Measurements from ENCODE around the gene SS18L1.

SS18L1 gene

DNA sequence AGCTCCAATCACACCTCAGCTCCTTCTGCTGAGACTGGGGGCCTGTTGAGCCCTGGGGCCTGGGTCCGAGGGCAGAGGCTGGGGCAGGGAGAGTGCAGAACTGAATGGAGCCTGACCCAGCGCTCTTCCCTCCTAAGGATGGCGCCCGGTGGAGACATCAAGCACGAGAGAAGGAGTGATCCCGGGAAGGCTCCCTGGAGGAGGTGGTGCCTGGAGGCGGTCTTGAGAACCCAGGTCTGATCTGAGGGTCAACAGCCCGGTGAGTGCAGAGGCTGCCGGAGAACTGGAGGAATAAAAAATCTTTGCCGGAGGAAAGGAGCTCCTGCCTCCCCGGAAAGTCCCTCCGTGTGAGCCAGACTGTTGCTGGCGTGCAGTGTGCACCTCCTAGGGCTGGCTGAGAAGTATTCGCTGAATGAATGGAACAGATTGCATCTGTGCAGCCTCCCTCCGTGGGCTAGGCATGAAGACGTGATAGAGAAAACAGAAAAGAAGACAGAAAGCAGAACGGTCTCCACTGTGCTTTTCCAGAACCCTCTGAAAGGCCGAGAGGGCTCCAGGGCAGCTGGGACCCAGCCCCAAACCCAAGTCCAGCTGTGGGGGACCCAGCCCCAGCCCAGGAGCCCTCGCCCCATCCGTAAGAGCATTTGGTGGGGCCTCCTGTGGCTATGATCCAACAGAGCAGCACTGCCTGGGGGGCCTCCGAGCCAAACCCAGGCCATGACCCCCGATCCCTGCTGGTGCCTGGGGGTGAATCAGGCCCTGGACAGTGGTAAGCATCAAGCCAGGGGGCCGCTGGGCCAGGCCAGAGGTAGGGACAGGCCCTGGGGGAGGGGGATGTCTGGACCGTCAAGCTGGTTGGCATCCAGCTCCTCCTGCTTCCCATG, 83.4 kb downstream of the SS18L1 start:
- DNase-seq (ENCODE audit: low read depth in 2 of 2): no peak

DNA sequence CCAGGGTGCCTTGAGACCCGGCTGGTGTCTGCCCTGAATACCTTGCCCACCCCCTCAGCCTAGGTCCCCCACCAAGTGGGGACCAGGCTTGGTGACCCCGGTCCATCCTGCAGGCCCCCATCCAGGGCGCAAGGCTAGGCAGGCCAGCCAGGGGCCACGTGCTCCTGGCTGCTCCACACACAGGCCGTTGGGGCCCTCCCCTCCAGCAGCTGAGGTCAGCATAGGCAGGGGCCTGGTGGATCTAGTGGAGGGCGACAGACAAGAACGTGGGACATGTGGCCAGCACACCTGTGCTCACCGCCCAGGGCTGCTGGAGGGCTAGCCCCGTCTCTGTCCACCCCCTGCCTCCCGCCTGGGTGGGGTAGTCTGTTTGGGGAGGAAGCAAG, 84.0 kb downstream of the SS18L1 start:
- no peak for DNase-seq (ENCODE audit: low read depth in 2 of 2)

GRCh38 chr20:62227977-62228958, 84.7 kb downstream of the SS18L1 start:
- no peak for DNase-seq (ENCODE audit: low read depth in 2 of 2)

DNA sequence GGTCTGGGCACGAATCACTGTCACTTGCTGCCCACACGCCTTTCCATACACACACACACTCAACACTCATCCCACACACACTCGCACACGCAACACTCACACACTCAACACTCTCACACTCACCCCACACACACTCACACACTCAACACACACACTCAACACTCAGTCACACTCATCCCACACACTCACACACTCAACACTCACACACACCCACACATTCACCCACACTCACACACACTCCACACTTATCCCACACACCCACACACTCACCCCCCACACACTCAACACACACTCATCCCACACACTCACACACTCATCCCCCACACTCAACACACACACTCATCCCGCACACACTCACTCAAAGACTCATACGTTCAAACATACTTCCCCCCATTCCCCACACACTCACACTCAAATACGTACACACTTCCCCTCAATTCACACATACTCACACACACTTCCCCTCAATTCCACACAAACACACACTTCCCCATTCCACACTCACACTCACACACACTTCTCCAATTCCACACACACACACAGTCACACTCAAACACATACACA, 85.5 kb downstream of the SS18L1 start:
- DNase-seq (ENCODE audit: low read depth in 2 of 2): no peak

DNA sequence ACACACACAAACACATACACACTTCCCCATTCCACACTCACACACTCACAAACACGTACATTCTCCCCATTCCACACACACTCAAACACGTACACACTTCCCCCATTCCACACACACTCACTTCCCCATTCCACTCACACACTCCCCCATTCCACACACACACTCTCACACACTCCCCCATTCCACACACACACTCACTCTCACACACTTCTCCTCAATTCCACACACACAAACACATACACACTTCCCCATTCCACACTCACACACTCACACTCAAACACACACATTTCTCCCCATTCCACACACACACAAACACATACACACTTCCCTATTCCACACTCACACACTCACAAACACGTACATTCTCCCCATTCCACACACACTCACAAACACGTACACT, 86.1 kb downstream of the SS18L1 start:
- DNase-seq (ENCODE audit: low read depth in 2 of 2): no peak

DNA sequence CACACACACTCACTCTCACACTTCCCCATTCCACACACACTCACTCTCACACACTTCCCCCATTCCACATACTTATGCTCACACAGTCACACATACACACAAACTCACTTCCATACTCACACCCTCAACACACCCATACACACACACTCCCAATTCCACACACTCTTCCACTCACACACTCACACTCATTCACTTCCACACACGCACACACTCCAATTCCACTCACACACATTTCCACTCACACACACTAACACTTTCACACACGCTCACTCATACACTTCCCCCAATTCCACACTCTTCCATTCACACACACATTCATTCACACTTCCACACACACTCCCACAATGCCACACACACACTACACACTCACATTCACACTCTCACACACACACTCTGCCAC, 86.7 kb downstream of the SS18L1 start:
- DNase-seq (ENCODE audit: low read depth in 2 of 2): no peak

DNA sequence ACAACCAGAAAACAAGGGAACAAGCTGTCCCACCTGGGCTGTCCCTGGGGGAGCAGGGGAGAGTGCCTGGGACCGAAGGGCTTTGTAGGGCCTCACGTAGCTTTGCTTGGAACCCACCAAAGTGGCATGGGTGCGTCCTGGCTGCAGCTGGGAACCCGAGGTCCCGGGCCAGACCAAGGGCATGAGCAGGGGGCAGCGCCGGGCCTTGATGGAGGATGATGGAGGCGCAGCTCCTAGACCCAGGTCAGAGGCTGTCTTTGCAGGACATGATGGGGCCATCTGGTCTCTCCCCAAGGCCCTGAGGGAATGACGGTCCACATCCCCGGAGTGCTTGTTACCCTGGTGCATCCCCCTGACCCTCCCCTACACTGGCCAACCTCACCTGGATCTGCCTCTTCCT, 87.1 kb downstream of the SS18L1 start:
- no peak for DNase-seq (ENCODE audit: low read depth in 2 of 2)

DNA sequence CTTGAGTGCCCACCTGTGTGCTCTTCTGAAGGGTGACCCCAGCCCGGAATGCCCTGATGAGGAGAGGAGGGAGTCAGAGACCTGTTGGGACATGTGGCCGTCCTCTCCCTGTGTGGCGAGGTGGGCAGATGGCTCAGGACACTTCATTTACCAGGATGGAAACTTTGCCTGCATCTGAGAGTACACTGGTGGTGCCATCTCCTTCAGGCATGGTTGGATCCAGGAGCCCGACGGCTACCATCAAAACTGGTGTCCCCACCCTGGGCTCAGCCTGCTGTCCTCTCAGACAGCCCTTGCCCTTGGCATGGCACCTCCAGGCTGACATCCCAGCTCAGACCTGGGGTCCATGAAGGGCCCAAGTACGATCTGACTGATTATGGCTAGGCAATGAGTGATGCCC, 87.7 kb downstream of the SS18L1 start:
- no peak for DNase-seq (ENCODE audit: low read depth in 2 of 2)

Data from stimulated activated CD8-positive, alpha-beta memory T cell treated with anti-CD3 and anti-CD28 coated beads, Interleukin-15, amount 100 ng/mL, for 4 hours (primary cell).